HG02763 (cell line): Measurements from ENCODE around the gene ZMYND11.
"Not testable (repeated sequence)": the region's sequence is repeated elsewhere in the genome, so short reads cannot be mapped to it uniquely, and the experiment has no call there.

Experiments
- ATAC-seq: cut with Tn5 transposase; IDR thresholded peaks from one replicate; pipeline ENCODE4 v1.9.1; 2021; ENCODE audit warnings: mild to moderate bottlenecking, moderate library complexity; ENCODE audit not compliant: unreplicated experiment

The ZMYND11 gene

DNA sequence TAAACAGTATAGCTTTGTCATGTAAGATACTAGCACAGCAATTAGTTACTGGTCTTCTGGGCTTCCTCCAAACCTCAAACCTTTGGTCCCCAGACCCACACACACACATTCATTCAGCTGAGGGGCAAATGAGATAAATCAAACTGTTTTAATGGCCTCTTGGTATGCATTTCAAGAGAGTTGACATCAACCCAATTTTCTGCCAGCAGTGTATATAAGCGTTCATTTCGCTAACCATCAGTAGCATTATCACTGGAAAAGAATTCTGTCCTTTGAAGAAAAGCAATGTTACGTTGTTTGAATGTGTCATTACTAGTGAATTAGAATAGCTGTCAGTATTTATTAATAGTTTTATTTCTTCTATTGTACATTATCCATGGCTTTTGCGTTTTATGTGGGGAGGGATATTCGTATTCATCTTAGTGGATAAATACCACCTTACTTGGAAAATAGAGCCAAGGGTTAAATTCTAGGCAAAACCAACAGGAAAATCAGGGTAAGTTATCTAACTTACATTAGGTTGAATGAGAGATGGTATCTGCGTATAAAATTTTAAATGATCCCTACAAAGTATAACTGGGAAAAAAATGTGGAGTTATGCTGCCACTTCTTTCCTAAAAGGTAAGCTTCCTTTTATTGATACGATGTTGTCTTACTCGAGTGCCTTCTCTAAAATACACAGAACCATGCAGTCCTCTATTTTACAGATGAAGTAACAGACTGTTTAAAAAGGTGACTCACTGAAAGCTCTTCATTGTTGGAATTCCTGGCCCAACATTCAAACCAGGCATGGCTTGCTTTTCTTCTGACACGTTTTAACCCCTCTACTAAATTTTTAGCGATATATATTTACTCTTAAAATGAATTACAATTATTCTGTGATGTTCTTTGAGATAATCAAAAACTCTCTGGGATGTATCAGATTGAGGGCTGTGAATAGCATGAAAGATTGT lies 2.0 kb upstream of the ZMYND11 start:
- ATAC-seq, result no peak

- peak; percentile 39 for ATAC-seq
Measured at GRCh38 chr10:134247-135131, 766 bp upstream of the ZMYND11 start.

GRCh38 chr10:135601-136464 lies 578 bp downstream of the ZMYND11 start:
- peak; percentile 26 for ATAC-seq

- peak; percentile 4 for ATAC-seq
Measured at GRCh38 chr10:136465-136762, 1.2 kb downstream of the ZMYND11 start.

DNA sequence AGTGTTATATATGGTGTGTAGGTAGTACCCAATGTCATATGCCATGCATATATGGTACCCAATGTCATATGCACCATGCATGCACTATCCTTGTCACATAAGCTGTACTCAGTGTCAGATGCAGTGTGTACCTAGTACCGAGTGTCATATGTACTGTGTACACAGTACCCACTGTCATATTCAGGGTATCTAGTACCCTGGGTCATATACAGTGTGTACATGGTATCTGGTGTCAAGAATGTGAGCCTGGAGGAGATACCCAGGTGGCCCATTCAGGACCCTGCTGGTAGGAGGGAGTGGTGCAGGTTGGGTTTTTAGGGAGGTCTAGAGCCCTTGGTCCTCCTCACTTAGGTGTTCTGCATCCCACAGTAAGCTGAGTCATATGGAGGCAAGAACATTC lies 1.8 kb downstream of the ZMYND11 start:
- ATAC-seq, result no peak

- no peak for ATAC-seq
Measured at GRCh38 chr10:137606-138005, 2.4 kb downstream of the ZMYND11 start.

- no peak for ATAC-seq
Measured at GRCh38 chr10:142371-142770, 7.1 kb downstream of the ZMYND11 start.

DNA sequence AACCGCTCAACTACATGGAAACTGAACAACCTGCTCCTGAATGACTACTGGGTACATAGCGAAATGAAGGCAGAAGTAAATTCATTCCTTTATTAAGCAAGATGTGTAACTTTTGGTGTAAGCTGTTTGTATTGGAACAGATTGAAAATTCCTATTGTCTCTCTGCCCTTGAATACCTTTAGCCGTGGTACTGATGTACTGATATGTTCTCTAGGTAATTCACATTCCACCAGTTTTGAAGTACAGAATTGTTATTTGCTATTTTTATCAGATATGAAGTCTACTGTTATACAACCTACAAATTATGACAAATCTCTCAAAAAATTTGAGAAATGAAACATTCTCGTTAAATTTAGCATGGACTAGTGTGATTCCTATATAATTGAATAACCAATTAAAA lies 17.7 kb downstream of the ZMYND11 start:
- no peak for ATAC-seq

DNA sequence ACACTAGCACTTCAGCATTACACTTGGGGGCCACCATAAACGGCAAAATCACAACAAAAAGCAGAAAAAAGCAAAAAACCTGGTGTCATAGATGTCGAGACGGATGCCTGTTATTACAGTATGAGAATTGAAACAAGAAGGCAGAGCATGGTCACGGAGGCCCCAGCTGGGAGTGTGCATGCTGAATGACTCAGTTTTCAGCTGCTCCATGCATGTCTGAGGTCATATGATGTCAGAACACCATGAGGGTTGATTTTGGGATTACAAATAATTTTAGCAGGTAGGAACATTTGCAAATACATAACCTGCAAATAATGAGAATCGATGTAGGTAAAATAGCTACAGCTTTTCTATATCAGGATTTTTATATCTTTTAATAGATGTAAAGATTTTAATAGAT lies 19.1 kb downstream of the ZMYND11 start:
- ATAC-seq, result no peak

GRCh38 chr10:167383-167782 lies 32.1 kb downstream of the ZMYND11 start:
- no peak for ATAC-seq

GRCh38 chr10:173741-174140 lies 38.5 kb downstream of the ZMYND11 start:
- no peak for ATAC-seq

GRCh38 chr10:176677-177076 lies 41.4 kb downstream of the ZMYND11 start:
- ATAC-seq, result no peak

DNA sequence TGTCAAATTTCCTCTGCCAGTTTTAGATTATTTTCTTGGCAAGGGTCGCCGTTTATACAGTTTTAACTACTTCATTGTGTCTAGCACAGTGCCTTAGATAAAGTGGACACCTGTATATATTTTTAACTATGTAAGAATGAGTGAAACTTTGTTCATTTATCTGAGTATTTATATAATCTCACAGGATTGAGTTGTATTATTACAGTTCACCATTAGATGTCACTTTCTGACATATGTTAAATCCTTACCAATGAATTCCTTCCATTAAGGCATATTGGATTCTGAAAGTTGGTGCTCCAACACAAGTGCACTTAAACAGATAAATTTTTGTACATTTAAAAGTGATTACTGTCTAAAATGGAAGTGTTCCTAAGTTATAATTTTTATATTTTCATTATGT lies 43.0 kb downstream of the ZMYND11 start:
- ATAC-seq, result no peak

- ATAC-seq, result no peak
Measured at GRCh38 chr10:178723-179122, 43.5 kb downstream of the ZMYND11 start.

DNA sequence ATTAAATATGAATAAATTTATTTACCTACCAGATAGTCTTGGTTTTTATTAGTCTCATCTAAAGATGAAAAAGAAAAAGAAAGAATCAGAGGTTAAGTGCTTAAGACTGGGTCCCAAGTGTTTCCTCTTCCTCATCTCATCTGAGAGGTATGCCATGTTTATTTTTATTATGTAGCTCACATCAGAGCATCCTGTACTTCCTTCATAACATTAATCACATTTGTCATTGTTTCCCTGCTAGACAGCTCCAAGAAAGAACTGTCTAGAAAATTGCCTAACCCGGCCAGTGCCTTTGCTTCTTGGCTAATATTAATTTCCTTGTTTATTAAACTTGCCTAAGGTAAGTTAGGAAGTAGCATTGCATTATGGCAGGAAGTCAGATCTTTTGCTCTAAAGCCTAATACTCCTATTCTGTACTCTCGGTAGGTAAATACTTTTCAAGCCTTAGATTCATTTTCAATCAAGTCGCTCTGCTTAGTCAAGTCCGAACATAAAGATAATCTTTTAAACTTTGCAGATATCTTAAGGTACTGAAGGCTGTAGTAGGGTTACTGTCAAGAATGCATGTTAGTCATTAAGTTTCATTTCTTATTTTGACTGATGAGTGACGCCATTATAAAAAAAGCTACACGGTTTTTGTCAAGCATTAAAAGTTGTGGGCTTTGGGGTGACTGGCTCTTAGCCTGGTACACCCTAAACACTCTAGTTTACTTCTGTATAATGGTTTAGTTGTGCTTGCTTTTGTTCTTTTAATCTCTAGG lies 47.4 kb downstream of the ZMYND11 start:
- ATAC-seq, result no peak

DNA sequence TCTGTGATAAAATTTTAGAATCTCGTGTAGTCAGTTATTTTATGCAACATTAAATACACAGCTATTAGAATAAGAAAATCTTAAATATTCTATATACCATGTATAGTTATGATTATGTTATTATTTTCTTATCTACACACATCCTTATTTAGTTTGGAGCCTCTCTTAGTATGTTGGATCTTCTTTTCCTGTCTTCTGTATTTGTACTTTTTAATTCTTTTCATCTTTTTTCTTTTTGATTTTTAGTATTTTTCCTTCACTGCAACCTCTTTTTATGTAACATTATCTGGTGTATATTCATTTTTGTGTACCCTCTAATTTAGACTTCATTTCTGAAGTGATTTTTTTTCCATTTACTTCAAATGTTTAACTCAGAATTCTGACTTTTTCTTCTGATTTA lies 48.9 kb downstream of the ZMYND11 start:
- ATAC-seq, result no peak

GRCh38 chr10:184911-185310 lies 49.7 kb downstream of the ZMYND11 start:
- no peak for ATAC-seq

- not testable (repeated sequence) for ATAC-seq
Measured at GRCh38 chr10:185571-185970, 50.3 kb downstream of the ZMYND11 start.

- ATAC-seq, result no peak
Measured at GRCh38 chr10:186911-187310, 51.7 kb downstream of the ZMYND11 start.

DNA sequence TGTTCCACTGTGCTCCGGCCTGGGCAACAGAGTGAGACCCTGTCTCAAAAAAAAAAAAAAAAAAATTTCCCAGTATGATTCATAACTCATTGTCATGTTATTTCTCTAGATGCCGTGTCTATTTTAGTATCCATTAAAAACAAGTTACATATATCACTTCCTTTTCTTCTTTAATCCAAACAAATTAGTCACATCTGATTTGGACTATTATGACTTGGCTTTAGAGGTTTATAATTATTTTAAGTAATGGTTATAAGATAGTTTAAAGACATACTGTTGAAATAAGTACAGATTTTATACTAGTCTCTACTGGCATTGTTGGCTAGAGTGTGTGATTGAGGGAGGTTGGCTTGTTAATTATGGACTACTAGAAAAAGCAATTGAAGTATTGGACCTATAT lies 53.3 kb downstream of the ZMYND11 start:
- no peak for ATAC-seq
